ENCODE data around the gene UQCRC1. TPM values are rescaled to one million over a fixed set of nuclear protein-coding genes. Genes with fewer than 3 reads are reported as not detected.

Gene UQCRC1
- total and polyA plus RNA-seq, 4 experiments from 2014 or later = 73.7 to 313 (median 122) TPM

DNA sequence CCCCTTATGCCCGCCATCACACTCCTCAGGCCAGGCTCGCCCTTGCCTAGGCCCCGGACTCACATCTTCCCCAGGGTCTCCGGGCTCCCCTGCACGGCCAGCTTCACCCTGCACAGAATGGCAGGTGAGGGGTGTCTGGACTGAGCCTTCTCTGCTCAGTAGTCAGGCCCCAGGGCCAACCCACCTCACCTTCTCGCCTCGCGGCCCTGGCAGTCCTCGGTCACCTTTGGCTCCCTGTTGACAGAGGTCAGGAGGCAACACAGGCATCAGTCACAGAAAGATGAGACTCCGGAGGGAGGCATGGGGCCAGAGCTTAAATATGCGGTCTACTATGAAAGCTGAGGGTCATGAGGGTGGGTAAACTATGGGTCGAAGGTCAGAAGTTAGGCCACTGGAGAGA is 37.5 kb downstream of the UQCRC1 start:
- CTCF ChIA-PET (ENCODE audit: partially characterized antibody) = no interaction called here
- Mint-ChIP-seq H3K9me3 (no peaks in the 10 kb centered on the region), H3K27me3 (no peaks in the 10 kb centered on the region), H3K4me3 (no peak overlapping the region), H3K36me3 (no peaks in the 10 kb centered on the region), H3K4me1 (no peaks in the 10 kb centered on the region), H3K27ac (no peak overlapping the region)
- H3K36me3 ChIP-seq (ENCODE audit: insufficient read depth, low read length) = no peaks in the 10 kb centered on the region
- H3K27me3 ChIP-seq (ENCODE audit: insufficient read depth, low read length) = no peaks in the 10 kb centered on the region
- POLR2A ChIA-PET (ENCODE audit: partially characterized antibody) = no interaction called here
- intact Hi-C loops (cut with micrococcal nuclease) = no loop called here
- H3K27ac ChIP-seq (ENCODE audit: low read depth, low read length) = no peak overlapping the region
- H3K4me3 ChIP-seq (ENCODE audit: low read length in 2 of 2) = no peak overlapping the region
- H3K4me1 ChIP-seq (ENCODE audit: insufficient read depth, low read length) = no peaks in the 10 kb centered on the region
- no peak for DNase-seq
- no peaks in the 10 kb centered on the region for H3K9me3 ChIP-seq (ENCODE audit: control insufficient read depth in 1 of 2, low read length in 2 of 2)

DNA sequence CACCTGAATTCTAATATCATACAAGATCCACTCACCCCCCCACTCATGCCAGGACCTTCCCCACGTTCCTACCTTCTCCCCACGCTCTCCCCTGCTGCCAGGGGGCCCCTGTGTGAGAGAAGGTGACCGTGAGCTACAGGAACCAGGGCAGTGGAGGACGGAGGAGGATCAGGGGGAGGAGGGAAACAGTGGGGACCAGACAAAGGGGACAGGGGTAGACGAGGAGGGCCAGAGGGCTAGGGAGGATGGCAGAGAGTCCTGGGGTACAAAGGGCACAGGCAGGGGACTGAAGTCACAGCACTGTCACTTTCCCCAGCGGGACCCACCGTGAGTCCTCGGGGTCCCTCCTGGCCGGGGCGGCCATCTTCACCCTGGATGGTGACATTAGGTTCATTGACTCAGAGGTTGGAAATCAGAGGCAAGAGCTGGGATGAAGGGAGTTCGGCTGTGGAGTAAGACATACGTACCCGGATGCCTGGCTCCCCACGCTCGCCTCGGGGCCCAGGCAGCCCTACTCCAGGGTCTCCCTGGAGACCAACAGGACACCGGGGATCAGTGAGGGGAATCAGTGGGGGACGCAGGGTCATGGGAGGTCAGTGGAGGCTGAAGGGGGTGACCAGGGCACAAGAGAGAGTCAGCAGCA is 39.5 kb downstream of the UQCRC1 start:
- CTCF ChIA-PET (ENCODE audit: partially characterized antibody) = interaction anchor here (1.6 kb wide), 1 partner anchor 21 kb away, joined by 4 read pairs; no protein-coding TSS in a partner anchor

DNA sequence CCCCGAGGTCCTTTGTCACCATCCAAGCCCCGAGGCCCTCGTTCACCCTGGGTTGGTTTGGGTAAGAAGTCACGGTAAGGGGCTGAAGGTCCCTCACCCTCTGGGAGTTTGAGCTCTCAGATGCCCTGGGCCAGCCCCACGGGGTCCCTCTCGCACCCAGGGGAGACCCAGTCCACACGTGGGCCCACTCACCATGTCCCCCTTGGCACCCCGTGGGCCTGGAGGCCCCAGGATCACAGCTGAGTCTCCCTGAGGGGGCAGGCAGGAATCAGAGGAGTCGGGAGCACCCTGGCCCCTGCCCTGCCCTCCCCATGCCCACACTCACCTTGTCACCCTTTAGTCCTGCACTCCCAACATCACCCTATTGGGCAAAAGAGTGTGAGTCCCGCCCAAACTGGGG is 40.0 kb downstream of the UQCRC1 start:
- Histone ChIP-seq H3K4me3 (ENCODE audit: low read length in 2 of 2) (no peak overlapping the region), H3K9me3 (ENCODE audit: control insufficient read depth in 1 of 2, low read length in 2 of 2) (no peaks in the 10 kb centered on the region), H3K4me1 (ENCODE audit: insufficient read depth, low read length) (no peaks in the 10 kb centered on the region), H3K27ac (ENCODE audit: low read depth, low read length) (no peak overlapping the region), H3K36me3 (ENCODE audit: insufficient read depth, low read length) (no peaks in the 10 kb centered on the region), H3K27me3 (ENCODE audit: insufficient read depth, low read length) (no peaks in the 10 kb centered on the region)
- Mint-ChIP-seq H3K9me3 (no peaks in the 10 kb centered on the region), H3K4me3 (no peak overlapping the region), H3K36me3 (no peaks in the 10 kb centered on the region), H3K27me3 (no peaks in the 10 kb centered on the region), H3K4me1 (peaks cover 0 to 7% (median 0%) of the 10 kb centered on the region in 4 donors), H3K27ac (no peak overlapping the region)
- DNase-seq = no peak
- ChIA-PET CTCF (ENCODE audit: partially characterized antibody) (interaction anchor here (1.0 to 1.6 kb wide), 2 partner anchors 20 to 133 kb away, joined by 3 to 4 read pairs; no protein-coding TSS in a partner anchor), POLR2A (ENCODE audit: partially characterized antibody) (no interaction called here)
- intact Hi-C loops (cut with micrococcal nuclease) = no loop called here

More for the DNA sequence above, 39.5 kb downstream of the UQCRC1 start:
- H3K27ac Mint-ChIP-seq = no peak overlapping the region
- no peaks in the 10 kb centered on the region for H3K36me3 ChIP-seq (ENCODE audit: insufficient read depth, low read length)
- H3K4me1 ChIP-seq (ENCODE audit: insufficient read depth, low read length) = no peaks in the 10 kb centered on the region
- intact Hi-C loops (cut with micrococcal nuclease) = no loop called here
- H3K9me3 ChIP-seq (ENCODE audit: control insufficient read depth in 1 of 2, low read length in 2 of 2) = no peaks in the 10 kb centered on the region
- no peaks in the 10 kb centered on the region for H3K27me3 ChIP-seq (ENCODE audit: insufficient read depth, low read length)
- H3K4me3 Mint-ChIP-seq = no peak overlapping the region
- H3K36me3 Mint-ChIP-seq = no peaks in the 10 kb centered on the region
- no peak overlapping the region for H3K27ac ChIP-seq (ENCODE audit: low read depth, low read length)
- DNase-seq = no peak
- POLR2A ChIA-PET (ENCODE audit: partially characterized antibody) = no interaction called here
- H3K4me1 Mint-ChIP-seq = peaks cover 0 to 7% (median 0%) of the 10 kb centered on the region in 4 donors
- H3K27me3 Mint-ChIP-seq = no peaks in the 10 kb centered on the region
- no peaks in the 10 kb centered on the region for H3K9me3 Mint-ChIP-seq
- H3K4me3 ChIP-seq (ENCODE audit: low read length in 2 of 2) = no peak overlapping the region

DNA sequence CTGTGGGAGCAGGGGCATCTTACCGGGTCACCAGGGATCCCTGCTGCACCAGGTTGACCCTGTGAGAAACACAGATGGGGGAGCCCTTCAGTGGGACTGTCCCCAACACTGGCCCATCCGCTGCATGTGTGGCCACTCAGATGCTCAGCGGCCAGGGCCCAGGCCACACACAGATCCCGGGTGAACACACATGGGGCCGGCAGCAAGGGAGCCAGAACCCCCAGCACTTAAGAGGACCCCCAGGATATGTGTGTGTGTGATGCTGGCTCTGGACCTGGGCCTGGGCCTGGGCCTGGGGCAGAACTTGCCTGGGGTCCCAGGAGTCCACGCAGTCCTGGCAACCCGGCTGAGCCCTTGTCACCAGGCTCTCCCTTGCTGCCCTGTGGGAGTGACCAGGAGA is 41.0 kb downstream of the UQCRC1 start:
- ChIA-PET CTCF (ENCODE audit: partially characterized antibody) (interaction anchor here (1.0 kb wide), 1 partner anchor 132 kb away, joined by 3 read pairs; no protein-coding TSS in a partner anchor), POLR2A (ENCODE audit: partially characterized antibody) (no interaction called here)
- H3K4me1 ChIP-seq (ENCODE audit: insufficient read depth, low read length) = no peaks in the 10 kb centered on the region
- no peaks in the 10 kb centered on the region for H3K36me3 ChIP-seq (ENCODE audit: insufficient read depth, low read length)
- Mint-ChIP-seq H3K27me3 (no peaks in the 10 kb centered on the region), H3K36me3 (no peaks in the 10 kb centered on the region), H3K9me3 (no peaks in the 10 kb centered on the region), H3K4me3 (no peak overlapping the region), H3K4me1 (peaks cover 0 to 7% (median 0%) of the 10 kb centered on the region in 4 donors), H3K27ac (no peak overlapping the region)
- H3K9me3 ChIP-seq (ENCODE audit: control insufficient read depth in 1 of 2, low read length in 2 of 2) = no peaks in the 10 kb centered on the region
- no peak overlapping the region for H3K27ac ChIP-seq (ENCODE audit: low read depth, low read length)
- intact Hi-C loops (cut with micrococcal nuclease) = no loop called here
- H3K27me3 ChIP-seq (ENCODE audit: insufficient read depth, low read length) = no peaks in the 10 kb centered on the region
- DNase-seq = no peak
- no peak overlapping the region for H3K4me3 ChIP-seq (ENCODE audit: low read length in 2 of 2)

DNA sequence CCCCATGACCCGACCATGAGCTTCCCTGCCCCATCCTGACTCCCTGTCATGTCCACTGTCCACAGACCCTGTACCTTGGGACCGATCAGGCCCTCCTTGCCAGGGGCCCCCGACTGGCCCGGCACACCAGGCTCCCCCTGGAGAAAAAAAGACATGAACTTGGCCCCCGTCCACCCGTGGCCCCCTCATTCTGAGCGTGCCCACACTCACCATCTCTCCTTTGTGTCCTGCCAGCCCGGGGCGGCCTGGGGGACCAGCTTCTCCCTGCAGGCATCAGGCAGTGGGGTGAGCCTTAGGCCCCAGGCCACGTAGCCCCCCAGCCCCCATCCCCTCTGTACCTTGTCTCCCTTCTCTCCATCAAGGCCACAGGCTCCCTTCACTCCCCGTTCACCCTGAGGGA is 41.9 kb downstream of the UQCRC1 start:
- H3K9me3 ChIP-seq (ENCODE audit: control insufficient read depth in 1 of 2, low read length in 2 of 2) = no peaks in the 10 kb centered on the region
- POLR2A ChIA-PET (ENCODE audit: partially characterized antibody) = no interaction called here
- H3K27me3 ChIP-seq (ENCODE audit: insufficient read depth, low read length) = no peaks in the 10 kb centered on the region
- no peaks in the 10 kb centered on the region for H3K36me3 ChIP-seq (ENCODE audit: insufficient read depth, low read length)
- H3K4me3 ChIP-seq (ENCODE audit: low read length in 2 of 2) = no peak overlapping the region
- Mint-ChIP-seq H3K4me1 (peaks cover 0 to 12% (median 0%) of the 10 kb centered on the region in 4 donors), H3K36me3 (no peaks in the 10 kb centered on the region), H3K27me3 (no peaks in the 10 kb centered on the region), H3K27ac (peak overlapping the region in 1 of 7 donors; percentile 12), H3K9me3 (no peaks in the 10 kb centered on the region), H3K4me3 (no peak overlapping the region)
- intact Hi-C loops (cut with micrococcal nuclease) = no loop called here
- CTCF ChIA-PET (ENCODE audit: partially characterized antibody) = no interaction called here
- no peak overlapping the region for H3K27ac ChIP-seq (ENCODE audit: low read depth, low read length)
- H3K4me1 ChIP-seq (ENCODE audit: insufficient read depth, low read length) = no peaks in the 10 kb centered on the region
- no peak for DNase-seq

DNA sequence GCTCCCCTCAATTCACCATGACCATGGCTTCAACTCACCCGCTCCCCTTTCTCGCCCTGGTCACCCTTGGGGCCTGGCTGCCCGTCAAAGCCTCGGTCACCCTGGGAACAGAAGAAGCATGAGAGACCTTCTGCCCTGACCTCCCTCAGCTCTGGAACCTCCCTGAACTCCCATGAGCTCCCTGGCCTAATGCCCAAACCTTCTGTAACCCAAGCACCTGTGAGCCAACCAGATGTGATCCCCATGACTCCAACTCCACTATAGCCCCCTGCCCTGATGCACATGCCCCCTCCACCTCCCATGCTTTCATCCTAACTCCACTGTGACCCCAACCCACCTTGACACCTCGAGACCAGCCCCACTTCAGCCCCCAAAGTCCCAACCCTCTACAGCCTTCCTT is 42.4 kb downstream of the UQCRC1 start:
- H3K9me3 Mint-ChIP-seq = no peaks in the 10 kb centered on the region
- ChIA-PET POLR2A (ENCODE audit: partially characterized antibody) (no interaction called here), CTCF (ENCODE audit: partially characterized antibody) (no interaction called here)
- H3K4me1 ChIP-seq (ENCODE audit: insufficient read depth, low read length) = no peaks in the 10 kb centered on the region
- no peak overlapping the region for H3K4me3 ChIP-seq (ENCODE audit: low read length in 2 of 2)
- no peak overlapping the region for H3K4me3 Mint-ChIP-seq
- no peaks in the 10 kb centered on the region for H3K27me3 ChIP-seq (ENCODE audit: insufficient read depth, low read length)
- no peak overlapping the region for H3K27ac ChIP-seq (ENCODE audit: low read depth, low read length)
- peak overlapping the region in 1 of 7 donors; percentile 61 for H3K27ac Mint-ChIP-seq
- H3K27me3 Mint-ChIP-seq = no peaks in the 10 kb centered on the region
- H3K36me3 Mint-ChIP-seq = no peaks in the 10 kb centered on the region
- peaks cover 0 to 12% (median 0%) of the 10 kb centered on the region in 4 donors for H3K4me1 Mint-ChIP-seq
- no peaks in the 10 kb centered on the region for H3K36me3 ChIP-seq (ENCODE audit: insufficient read depth, low read length)
- intact Hi-C loops (cut with micrococcal nuclease) = no loop called here
- no peaks in the 10 kb centered on the region for H3K9me3 ChIP-seq (ENCODE audit: control insufficient read depth in 1 of 2, low read length in 2 of 2)
- no peak for DNase-seq

DNA sequence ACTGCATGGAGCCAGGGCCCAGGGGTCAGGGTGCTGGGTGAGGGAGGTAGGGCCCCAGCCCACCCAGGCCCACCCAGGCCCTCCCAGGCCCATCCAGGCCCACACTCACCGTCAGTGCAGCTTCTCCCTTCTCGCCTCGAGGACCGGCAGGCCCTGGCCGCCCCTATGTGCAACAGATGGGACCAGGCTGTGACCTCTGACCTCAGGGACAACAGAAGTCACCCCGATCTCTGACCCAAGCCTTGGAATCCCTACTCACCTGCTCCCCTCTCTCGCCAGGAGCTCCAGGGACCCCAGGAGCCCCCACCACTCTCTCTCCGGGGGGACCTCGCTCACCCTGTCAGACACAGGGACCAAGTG is 43.1 kb downstream of the UQCRC1 start:
- no peaks in the 10 kb centered on the region for H3K27me3 Mint-ChIP-seq
- no peaks in the 10 kb centered on the region for H3K36me3 Mint-ChIP-seq
- CTCF ChIA-PET (ENCODE audit: partially characterized antibody) = no interaction called here
- Histone ChIP-seq H3K4me1 (ENCODE audit: insufficient read depth, low read length) (no peaks in the 10 kb centered on the region), H3K9me3 (ENCODE audit: control insufficient read depth in 1 of 2, low read length in 2 of 2) (no peaks in the 10 kb centered on the region), H3K4me3 (ENCODE audit: low read length in 2 of 2) (no peak overlapping the region), H3K27ac (ENCODE audit: low read depth, low read length) (no peak overlapping the region), H3K36me3 (ENCODE audit: insufficient read depth, low read length) (no peaks in the 10 kb centered on the region), H3K27me3 (ENCODE audit: insufficient read depth, low read length) (no peaks in the 10 kb centered on the region)
- no peak for DNase-seq
- intact Hi-C loops (cut with micrococcal nuclease) = no loop called here
- POLR2A ChIA-PET (ENCODE audit: partially characterized antibody) = no interaction called here
- no peaks in the 10 kb centered on the region for H3K9me3 Mint-ChIP-seq
- H3K4me3 Mint-ChIP-seq = no peak overlapping the region
- peaks cover 0 to 12% (median 0%) of the 10 kb centered on the region in 4 donors for H3K4me1 Mint-ChIP-seq
- H3K27ac Mint-ChIP-seq = peak overlapping the region in 1 of 7 donors; percentile 59
